K562 (cell line): ENCODE measurements around the gene ESAM. TPM values are rescaled to one million over a fixed set of nuclear protein-coding genes. Genes with fewer than 3 reads are reported as not detected.
"Not testable (repeated sequence)": the region's sequence is repeated elsewhere in the genome, so short reads cannot be mapped to it uniquely, and the experiment has no call there.

Source experiments
- ATAC-seq: fragments of 200-7000 bp; cut with Tn5 transposase; 3 replicates; pipeline ENCODE4 v1.9.1; 2020; ENCODE audit warnings: moderate library complexity
- BruUV-seq: library from RNA; stranded (reverse); fragments of 400-500 nt; replicated peaks from 2 replicates; lab custom pipeline; 2021; lab: Mats Ljungman, UMichigan
- CTCF ChIA-PET: fragments of 300-600 bp; formaldehyde crosslinking; extraction: SDS; loops from one replicate; lab custom pipeline; 2021; ENCODE audit warnings: low intra/inter-chr PET ratio; lab: Yijun Ruan, JAX
- POLR2A ChIA-PET: fragments of 300-600, 350-650 bp; sonication (Branson Sonifier 250); formaldehyde crosslinking; extraction: SDS; loops from one replicate; lab custom pipeline; 2021; ENCODE audit warnings: antibody characterized with exemption, inconsistent platforms; lab: Yijun Ruan, JAX
- DNase-seq, 4 experiments: peaks; one replicate each; pipeline versions ENCODE4 v3.0.0 to v3.0.0-alpha.2; 2011 to 2018; ENCODE audit warnings: low spot score in 3 of 4, mixed read lengths in 3 of 4; ENCODE audit errors: extremely low read depth in 1 of 4
- FAIRE-seq: peaks from 2 replicates; lab custom pipeline; 2011; peaks lifted over from hg19 to GRCh38; lab: Jason Lieb, UNC
- H2AFZ ChIP-seq: 2 replicates; pipeline ENCODE4 v1.6.0; 2011; ENCODE audit warnings: low read depth, low read length, control low read depth, inconsistent platforms
- H3K27ac ChIP-seq: fragments of 200-600 bp; 3 replicates; pipeline ENCODE4 v1.8.0; 2011; ENCODE audit warnings: low read depth, mild to moderate bottlenecking, control low read depth, inconsistent platforms, low read length, moderate library complexity, mixed read lengths; ENCODE audit errors: extremely low read depth
- H3K27me3 ChIP-seq, 2 experiments: fragments of 300-600 bp in 1 of 2; 2 replicates in 1 of 2; 3 replicates in 1 of 2; pipeline versions ENCODE4 v1.6.0 to v1.8.0; 2011; ENCODE audit warnings: inconsistent platforms in 2 of 2, low read length in 2 of 2, mild to moderate bottlenecking in 1 of 2, mixed read lengths in 1 of 2, moderate library complexity in 1 of 2; ENCODE audit not compliant: control insufficient read depth in 2 of 2, insufficient read depth in 2 of 2
- H3K36me3 ChIP-seq: fragments of 300-600 bp; 3 replicates; pipeline ENCODE4 v1.8.0; 2011; ENCODE audit warnings: mild to moderate bottlenecking, low read length, inconsistent platforms; ENCODE audit not compliant: control insufficient read depth, insufficient read depth
- H3K4me1 ChIP-seq, 2 experiments: fragments of 200-600 bp in 1 of 2; replicated peaks in 1 of 2; 2 replicates in 1 of 2; 3 replicates in 1 of 2; pipeline versions ENCODE4 v1.5.1 to v1.8.0; 2011; ENCODE audit warnings: inconsistent platforms in 2 of 2, low read length in 2 of 2, mild to moderate bottlenecking in 1 of 2, mixed read lengths in 1 of 2, moderate library complexity in 1 of 2; ENCODE audit not compliant: control insufficient read depth in 2 of 2, insufficient read depth in 2 of 2
- H3K4me2 ChIP-seq: 2 replicates; pipeline ENCODE4 v1.6.1; 2011; ENCODE audit warnings: low read length, control low read depth, inconsistent platforms, mixed read lengths; ENCODE audit not compliant: insufficient read depth
- H3K4me3 ChIP-seq: fragments of 200-600 bp; sonication (generic), shearing (Covaris generic); 2 replicates; pipeline ENCODE4 v1.5.1; 2016; ENCODE audit warnings: control low read depth, inconsistent platforms
- H3K79me2 ChIP-seq: fragments of 200-600 bp; 3 replicates; pipeline ENCODE4 v1.8.0; 2011; ENCODE audit warnings: low read length, inconsistent platforms; ENCODE audit not compliant: control insufficient read depth, insufficient read depth
- H3K9ac ChIP-seq, 2 experiments: 2 replicates each; pipeline versions ENCODE4 v1.6.0 to v1.6.1; 2011; ENCODE audit warnings: low read depth in 2 of 2, low read length in 2 of 2, control low read depth in 1 of 2, inconsistent platforms in 1 of 2, mild to moderate bottlenecking in 1 of 2, mixed read lengths in 1 of 2; ENCODE audit not compliant: insufficient read depth in 1 of 2
- H3K9me1 ChIP-seq: one replicate; pipeline ENCODE4 v1.6.0; 2011; ENCODE audit warnings: inconsistent platforms, mild to moderate bottlenecking, low read length, moderate library complexity; ENCODE audit not compliant: control insufficient read depth, insufficient read depth
- H3K9me3 ChIP-seq: replicated peaks from 2 replicates; pipeline ENCODE4 v1.5.1; 2011; ENCODE audit warnings: low read depth, low read length, inconsistent platforms; ENCODE audit not compliant: control insufficient read depth, insufficient read depth
- H4K20me1 ChIP-seq: replicated peaks from 2 replicates; pipeline ENCODE4 v1.6.1; 2011; ENCODE audit warnings: low read length, inconsistent platforms, mixed read lengths; ENCODE audit not compliant: control insufficient read depth, insufficient read depth
- ATF3 ChIP-seq, 2 experiments: fragments of 450-650 bp in 1 of 2; sonication (generic) in 1 of 2; formaldehyde crosslinking in 1 of 2; IDR thresholded peaks in 1 of 2; conservative IDR thresholded peaks in 1 of 2; 2 replicates each; pipeline versions ENCODE4 v1.6.1 to v1.8.1; 2016 to 2023; ENCODE audit warnings: mild to moderate bottlenecking in 2 of 2, moderate library complexity in 2 of 2, inconsistent platforms in 1 of 2, missing genetic modification reagents in 1 of 2
- CEBPB ChIP-seq: fragments of 450-650 bp; IDR thresholded peaks from 2 replicates; pipeline ENCODE4 v1.6.1; 2016; ENCODE audit warnings: missing genetic modification characterization, missing compliant biosample characterization
- EGR1 ChIP-seq: fragments of 450-650 bp; conservative IDR thresholded peaks from 2 replicates; pipeline ENCODE4 v1.6.1; 2017; ENCODE audit warnings: mild to moderate bottlenecking
- WGBS: fragments of 100-300 bp; shearing (Covaris generic); methylation state at CpG from one replicate; pipeline ENCODE4 v1.1.6; 2016; ENCODE audit warnings: low coverage, mixed read lengths; ENCODE audit not compliant: insufficient coverage; ENCODE audit errors: missing lambda C conversion rate; 5-methylcytosine and 5-hydroxymethylcytosine counted together
- in situ Hi-C: fragments of 300-500 bp; cut with MboI; formaldehyde crosslinking; loops from 4 replicates; pipeline ENCODE4 v1.15.0; 2018; ENCODE audit warnings: inconsistent platforms, mixed read lengths
- intact Hi-C: fragments of 100-400 bp; cut with micrococcal nuclease; formaldehyde crosslinking; loops from 2 replicates; pipeline ENCODE4 v1.14.2; 2022
- polyA plus RNA-seq, 8 experiments: library from polyadenylated mRNA; depleted of rRNA in 4 of 8; stranded (reverse) in 5 of 8; unstranded in 3 of 8; fragments of >200 nt; fragmentation: Nextera tagmentation in 2 of 8; fragmentation: Illumina TruSeq in 1 of 8; extraction: Ambion mirVana in 2 of 8; extraction: Trizol in 1 of 8; gene quantifications; 2 replicates each; pipeline versions ENCODE4 v1.2.1 to v1.2.3, GENCODE V29; 2011 to 2014; ENCODE audit warnings: inconsistent platforms in 1 of 8, missing spikeins in 1 of 8
- total RNA-seq, 7 experiments: library from RNA; depleted of rRNA in 6 of 7; stranded (reverse); fragments of >200 nt in 6 of 7; fragmentation: Illumina TruSeq in 2 of 7; extraction: Trizol in 2 of 7; gene quantifications; 2 replicates each; pipeline versions ENCODE4 v1.2.1 to v1.2.3, GENCODE V29; 2011 to 2021; ENCODE audit warnings: low replicate concordance in 1 of 7

ESAM gene
- total and polyA plus RNA-seq, 9 of the 15 experiments (the other 6 are each of a cell fraction or from before 2014, with no cell fraction given): 0.06 to 1.5 (median 0.22) TPM

GRCh38 chr11:124776865-124777645 lies 15.0 kb upstream of the ESAM start:
- H3K4me3 ChIP-seq: no peak overlapping the region
- no peaks in the 10 kb centered on the region for H3K9me1 ChIP-seq
- no peaks in the 10 kb centered on the region for H3K79me2 ChIP-seq
- ChIA-PET CTCF (no interaction called here), POLR2A (no interaction called here)
- ATAC-seq (no peak), DNase-seq (no peak)
- H3K9me3 ChIP-seq: no peaks in the 10 kb centered on the region
- no peaks in the 10 kb centered on the region for H3K4me1 ChIP-seq
- intact Hi-C loops: no loop called here
- no peaks in the 10 kb centered on the region for H4K20me1 ChIP-seq
- no peaks in the 10 kb centered on the region for H3K27me3 ChIP-seq
- no peaks in the 10 kb centered on the region for H3K36me3 ChIP-seq
- no TSS peak for BruUV-seq
- no peak overlapping the region for H3K27ac ChIP-seq
- no peak overlapping the region for H3K9ac ChIP-seq
- no peak for TF ChIP-seq CEBPB
- TF ChIP-seq, all 486 proteins: peak for 0
- 82% methylated on average over 7 of the region's 7 CpGs for WGBS
- H3K4me2 ChIP-seq: no peak overlapping the region
- no peak overlapping the region for H2AFZ ChIP-seq
- in situ Hi-C loops: no loop called here
- FAIRE-seq: no peak

GRCh38 chr11:124770959-124771358 lies 8.9 kb upstream of the ESAM start:
- WGBS: 56% methylated on average over 5 of the region's 6 CpGs
- POLR2A ChIA-PET: not testable (repeated sequence)

More at GRCh38 chr11:124770959-124771358, 8.9 kb upstream of the ESAM start:
- not testable (repeated sequence) for H2AFZ ChIP-seq; H3K4me2 ChIP-seq; H3K79me2 ChIP-seq; H3K4me1 ChIP-seq; DNase-seq; TF ChIP-seq ATF3 (CRISPR knock-in tag; conservative IDR thresholded peaks at IDR 0.05)
- TF ChIP-seq ATF3 (IDR thresholded peaks at IDR 0.05) (peak; percentile 47), EGR1 (peak; percentile 46; the same call in 1 of the 2 replicates)
- TF ChIP-seq, all 486 proteins: peak for 2; not testable (repeated sequence) for 484
- H3K36me3 ChIP-seq, H4K20me1 ChIP-seq, BruUV-seq, H3K9ac ChIP-seq, H3K9me1 ChIP-seq, H3K27ac ChIP-seq, intact Hi-C loops, in situ Hi-C loops, H3K4me3 ChIP-seq, H3K27me3 ChIP-seq, H3K9me3 ChIP-seq, ATAC-seq: not testable (repeated sequence)
- CTCF ChIA-PET: interaction anchor here (1.1 kb wide), 1 partner anchor 33 kb away, joined by 3 read pairs; no protein-coding TSS in a partner anchor
- FAIRE-seq: peak; percentile 11
